ENCODE measurements around the gene CPLANE1.

GRCh38 chr5:37197340-37198050, 51.7 kb downstream of the CPLANE1 start:
- TF ChIP-seq, protein P1, sequence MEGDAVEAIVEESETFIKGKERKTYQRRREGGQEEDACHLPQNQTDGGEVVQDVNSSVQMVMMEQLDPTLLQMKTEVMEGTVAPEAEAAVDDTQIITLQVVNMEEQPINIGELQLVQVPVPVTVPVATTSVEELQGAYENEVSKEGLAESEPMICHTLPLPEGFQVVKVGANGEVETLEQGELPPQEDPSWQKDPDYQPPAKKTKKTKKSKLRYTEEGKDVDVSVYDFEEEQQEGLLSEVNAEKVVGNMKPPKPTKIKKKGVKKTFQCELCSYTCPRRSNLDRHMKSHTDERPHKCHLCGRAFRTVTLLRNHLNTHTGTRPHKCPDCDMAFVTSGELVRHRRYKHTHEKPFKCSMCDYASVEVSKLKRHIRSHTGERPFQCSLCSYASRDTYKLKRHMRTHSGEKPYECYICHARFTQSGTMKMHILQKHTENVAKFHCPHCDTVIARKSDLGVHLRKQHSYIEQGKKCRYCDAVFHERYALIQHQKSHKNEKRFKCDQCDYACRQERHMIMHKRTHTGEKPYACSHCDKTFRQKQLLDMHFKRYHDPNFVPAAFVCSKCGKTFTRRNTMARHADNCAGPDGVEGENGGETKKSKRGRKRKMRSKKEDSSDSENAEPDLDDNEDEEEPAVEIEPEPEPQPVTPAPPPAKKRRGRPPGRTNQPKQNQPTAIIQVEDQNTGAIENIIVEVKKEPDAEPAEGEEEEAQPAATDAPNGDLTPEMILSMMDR (IDR thresholded peaks at IDR 0.05): no peak
- no peak for TF ChIP-seq EP300 (IDR thresholded peaks at IDR 0.05; ENCODE audit: low read depth)
- TF ChIP-seq POLR2AphosphoS5 (IDR thresholded peaks at IDR 0.05): no peak

Data from transverse colon (tissue), 4 donors.